Fibroblast of skin of right biceps (primary cell): Measurements from ENCODE around the gene ACBD4.
"Not testable (repeated sequence)": the region's sequence is repeated elsewhere in the genome, so short reads cannot be mapped to it uniquely, and the experiment has no call there.

Source experiments
- DNase-seq: peaks from one replicate; pipeline ENCODE4 v3.0.0-alpha.2; 2013

ACBD4 gene

DNA sequence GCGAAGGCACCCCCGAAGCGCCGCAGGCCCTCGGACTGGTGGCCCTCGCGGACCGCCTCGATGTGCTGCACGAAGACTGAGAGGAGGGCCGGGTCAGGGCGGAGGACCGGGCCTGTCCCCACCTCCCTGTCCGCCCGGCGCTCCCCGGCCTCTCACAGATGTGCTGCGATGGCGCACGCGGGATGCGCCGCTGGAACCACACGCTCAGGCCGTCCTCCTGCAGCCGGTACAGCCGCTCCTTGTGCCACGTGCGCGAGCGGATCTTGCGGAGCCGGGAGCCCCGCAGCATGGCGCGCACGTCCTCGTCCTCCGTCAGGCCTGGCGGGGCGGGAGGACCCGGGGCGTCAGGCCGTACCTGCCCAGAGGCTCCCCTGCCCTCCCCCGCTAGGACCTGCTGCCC lies 14.4 kb upstream of the ACBD4 start:
- no peak for DNase-seq

DNA sequence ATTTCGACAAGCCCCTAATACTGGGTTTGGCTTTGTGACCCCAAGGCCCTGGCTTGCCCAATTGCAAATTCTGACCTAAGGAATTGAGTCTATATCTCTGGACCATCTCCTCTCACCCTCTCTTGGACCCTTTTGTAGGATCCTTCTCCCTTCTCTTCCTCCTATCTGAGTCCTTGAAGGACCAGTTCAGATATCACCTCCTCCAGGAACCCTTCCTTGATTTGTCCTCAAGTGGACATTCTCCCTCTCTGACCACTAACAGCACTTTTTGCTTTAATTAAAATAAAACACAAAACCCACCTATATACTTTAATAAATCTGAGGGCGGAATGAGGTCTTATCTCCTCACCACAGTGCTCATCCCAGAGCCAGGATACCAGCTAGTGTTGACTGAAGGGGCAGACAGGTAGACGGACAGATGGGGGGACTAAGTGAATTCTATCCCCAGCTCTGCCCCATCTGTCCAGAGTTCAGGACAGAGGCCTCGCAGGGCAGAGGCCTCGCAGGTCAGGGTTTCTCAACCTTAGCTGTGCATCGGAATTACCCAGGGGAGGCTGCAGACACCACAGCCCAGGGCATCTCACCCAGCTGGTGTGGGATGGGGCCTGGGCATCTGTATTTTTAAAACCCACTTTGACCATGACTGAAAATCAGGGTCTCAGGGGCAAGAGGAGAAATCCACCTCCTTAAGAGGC lies 12.3 kb upstream of the ACBD4 start:
- no peak for DNase-seq

DNA sequence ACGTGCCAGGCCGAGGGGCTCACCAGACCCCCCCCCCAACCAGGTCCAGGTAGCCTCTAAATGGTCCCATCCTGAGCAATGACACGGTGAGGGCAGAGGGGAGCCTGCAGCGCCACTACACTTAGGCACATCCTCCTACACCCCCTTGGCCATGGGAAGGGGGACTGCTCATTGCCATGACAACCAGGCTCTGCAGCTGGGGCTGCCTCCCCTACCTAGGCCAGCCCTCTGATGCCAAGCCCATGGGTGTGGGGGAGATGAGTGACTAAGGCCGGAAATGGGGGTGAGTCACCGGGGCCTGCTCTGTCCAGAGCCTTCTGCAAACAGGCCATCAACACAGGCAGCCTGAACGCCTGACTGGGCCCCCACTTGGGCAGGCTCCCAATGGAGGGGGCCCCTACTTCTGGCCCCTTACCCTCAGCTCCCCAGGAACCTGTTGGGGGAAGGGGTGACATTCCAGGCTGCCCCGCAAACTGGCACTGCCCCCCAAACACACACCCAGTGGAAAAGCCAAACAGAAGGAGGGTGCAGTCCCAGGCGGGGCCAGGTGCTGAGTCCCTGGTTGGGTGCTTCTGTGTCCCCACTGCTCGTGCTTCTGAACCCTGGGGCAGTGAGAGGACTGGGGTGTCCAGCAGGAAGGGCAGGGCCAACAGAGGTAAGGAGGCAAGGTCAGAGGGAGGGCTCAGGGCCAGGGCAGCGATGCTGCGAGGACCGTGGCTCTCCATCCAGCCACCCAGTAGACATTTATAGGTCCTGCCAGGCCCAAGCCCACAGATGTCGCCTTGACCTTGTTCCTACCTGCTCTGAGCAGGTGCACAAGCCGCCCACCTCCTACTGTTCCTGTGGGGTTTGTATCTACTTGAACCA lies 11.3 kb upstream of the ACBD4 start:
- DNase-seq: peak; percentile 91

DNA sequence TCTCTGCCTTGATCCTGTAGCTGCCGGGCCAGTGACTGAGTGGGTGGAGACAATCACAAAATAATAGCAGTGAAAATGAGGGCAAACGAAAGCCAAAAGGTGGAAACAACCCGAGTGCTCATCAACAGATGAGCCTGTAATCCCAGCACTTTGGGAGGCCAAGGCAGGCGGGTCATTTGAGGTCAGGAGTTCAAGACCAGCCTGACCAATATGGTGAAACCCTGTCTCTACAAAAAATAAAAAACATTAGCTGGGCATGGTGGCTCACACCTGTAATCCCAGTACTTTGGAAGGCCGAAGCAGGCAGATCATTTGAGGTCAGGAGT lies 10.7 kb upstream of the ACBD4 start:
- DNase-seq: not testable (repeated sequence)

DNA sequence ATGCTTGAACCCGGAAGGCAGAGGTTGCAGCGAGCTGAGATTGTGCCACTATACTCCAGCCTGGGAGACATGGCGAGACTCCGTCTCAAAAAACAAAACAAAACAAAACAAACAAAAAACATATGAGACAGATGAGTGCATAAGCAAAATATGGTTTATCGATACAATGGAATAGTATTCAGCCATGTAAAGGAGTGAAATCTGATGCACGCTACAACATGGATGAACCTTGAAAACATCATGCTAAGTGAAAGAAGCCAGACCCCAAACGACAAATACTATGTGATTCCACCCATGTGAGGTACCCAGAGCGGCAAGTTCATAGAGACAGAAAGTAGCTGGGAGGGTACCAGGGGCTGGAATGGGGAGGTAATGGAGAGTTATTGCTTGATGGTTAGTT lies 10.0 kb upstream of the ACBD4 start:
- DNase-seq: no peak

DNA sequence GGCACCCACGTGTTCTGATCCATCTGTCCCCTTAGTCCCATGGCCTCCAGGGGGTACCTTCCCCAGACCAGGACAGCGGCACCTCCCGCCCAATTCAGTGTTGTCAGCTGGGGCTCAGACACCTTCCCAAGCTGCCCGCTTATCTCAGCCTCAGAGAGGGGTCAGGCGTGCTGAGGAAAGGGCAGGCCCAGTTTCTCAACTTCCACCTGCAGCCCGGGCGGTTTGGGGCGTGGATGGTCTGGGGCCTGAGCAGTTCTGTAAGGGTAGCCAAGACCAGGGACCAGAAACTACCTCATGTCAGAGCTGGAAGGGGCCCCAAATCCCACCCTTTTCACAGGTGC lies 8.3 kb upstream of the ACBD4 start:
- no peak for DNase-seq

DNA sequence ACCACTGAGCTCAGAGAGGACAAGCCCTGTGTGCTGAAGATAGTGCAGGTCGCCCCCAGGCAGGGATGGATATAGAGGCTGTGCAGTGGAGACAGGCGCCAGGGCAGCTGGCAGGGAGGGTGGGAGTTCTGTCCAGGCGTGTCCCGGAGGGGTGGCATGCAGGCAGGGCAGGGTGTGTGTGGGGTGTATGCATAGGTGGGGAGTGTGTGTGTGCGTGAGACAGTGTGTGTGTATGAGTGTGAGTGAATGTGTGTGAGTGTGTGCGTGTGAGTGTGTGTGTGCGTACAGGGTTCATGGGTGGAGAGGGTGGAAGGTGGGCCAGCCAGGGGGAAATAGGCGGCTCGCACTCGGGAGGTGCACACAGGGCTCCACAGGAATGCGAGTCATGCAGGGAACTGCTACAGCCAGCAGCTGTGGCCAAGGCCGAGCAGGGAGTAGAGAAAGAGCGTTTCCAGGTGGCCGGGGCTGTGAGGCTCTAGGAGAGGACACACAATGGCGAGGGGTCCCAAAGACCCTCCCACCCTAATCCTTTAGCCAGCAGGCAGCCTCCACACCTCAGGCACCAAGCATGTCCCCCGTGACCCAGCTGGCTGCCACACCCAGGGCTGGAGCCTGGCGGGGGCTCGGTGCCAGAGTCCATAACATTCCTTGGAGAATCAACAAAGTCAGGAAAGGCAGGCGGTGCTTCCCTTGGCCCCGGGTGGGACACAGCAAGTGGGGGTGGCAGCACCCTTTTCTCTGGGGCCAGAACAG lies 7.8 kb upstream of the ACBD4 start:
- DNase-seq: peak; percentile 33

DNA sequence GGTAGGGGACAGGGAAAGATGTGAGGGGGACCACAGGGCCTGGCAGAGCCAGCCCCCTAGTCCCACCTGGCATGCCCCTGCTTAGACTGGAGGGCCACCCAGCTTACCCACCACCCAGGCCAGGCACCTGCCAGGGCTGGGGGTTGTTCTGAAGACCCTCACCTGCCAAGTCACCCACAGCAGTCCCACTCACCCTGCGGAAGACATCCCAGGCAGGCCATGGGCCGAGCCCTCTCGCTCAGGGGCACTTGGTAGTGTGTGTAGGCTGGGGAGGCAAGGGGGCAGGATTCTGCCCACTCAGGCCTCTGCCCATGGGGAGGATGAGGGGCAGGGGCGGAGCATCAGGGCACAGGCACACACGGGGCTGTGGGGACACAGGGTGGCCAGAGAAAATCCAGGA lies 7.2 kb upstream of the ACBD4 start:
- DNase-seq: no peak

DNA sequence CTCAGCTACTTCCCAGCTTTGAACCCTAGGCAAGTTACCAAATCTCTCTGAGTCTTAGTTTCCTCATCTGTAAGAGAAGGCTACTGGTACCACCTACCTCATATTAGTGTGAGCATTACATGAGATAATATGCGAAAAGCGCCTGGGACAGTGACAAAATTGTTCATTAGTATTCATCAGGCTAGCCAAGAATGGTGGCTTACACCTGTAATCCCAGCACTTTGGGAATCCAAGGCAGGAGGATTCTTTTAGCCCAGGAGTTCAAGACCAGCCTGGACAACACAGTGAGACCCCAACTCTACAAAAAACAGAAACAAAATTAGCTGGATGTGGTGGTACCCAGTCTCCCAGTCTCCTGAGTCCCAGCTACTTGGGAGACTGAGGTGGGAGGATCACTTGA lies 6.5 kb upstream of the ACBD4 start:
- DNase-seq: no peak

DNA sequence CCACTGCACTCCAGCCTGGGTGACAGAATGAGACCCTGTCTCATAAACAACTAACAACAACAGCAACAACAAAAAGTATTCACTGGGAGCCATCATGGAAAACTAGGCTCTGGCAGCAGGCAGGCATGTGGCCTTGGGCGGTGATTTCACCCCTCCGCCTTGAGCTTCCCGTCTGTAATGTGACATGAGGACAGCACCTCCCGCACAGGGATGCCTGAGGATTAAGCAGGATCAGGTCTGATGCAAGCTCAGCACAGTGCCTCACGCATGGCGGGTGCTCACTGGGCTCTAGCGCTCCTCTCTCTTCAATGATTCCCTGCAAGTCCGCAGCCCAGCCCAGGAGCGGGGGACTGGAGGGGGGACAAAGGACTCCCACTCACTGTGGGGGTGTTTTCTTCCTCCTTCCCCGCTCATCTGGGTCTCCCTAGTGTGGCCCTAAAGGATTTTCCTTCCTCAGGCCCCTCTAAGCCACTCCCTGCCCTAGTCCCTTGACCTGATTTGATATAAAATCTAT lies 6.0 kb upstream of the ACBD4 start:
- DNase-seq: peak; percentile 49

DNA sequence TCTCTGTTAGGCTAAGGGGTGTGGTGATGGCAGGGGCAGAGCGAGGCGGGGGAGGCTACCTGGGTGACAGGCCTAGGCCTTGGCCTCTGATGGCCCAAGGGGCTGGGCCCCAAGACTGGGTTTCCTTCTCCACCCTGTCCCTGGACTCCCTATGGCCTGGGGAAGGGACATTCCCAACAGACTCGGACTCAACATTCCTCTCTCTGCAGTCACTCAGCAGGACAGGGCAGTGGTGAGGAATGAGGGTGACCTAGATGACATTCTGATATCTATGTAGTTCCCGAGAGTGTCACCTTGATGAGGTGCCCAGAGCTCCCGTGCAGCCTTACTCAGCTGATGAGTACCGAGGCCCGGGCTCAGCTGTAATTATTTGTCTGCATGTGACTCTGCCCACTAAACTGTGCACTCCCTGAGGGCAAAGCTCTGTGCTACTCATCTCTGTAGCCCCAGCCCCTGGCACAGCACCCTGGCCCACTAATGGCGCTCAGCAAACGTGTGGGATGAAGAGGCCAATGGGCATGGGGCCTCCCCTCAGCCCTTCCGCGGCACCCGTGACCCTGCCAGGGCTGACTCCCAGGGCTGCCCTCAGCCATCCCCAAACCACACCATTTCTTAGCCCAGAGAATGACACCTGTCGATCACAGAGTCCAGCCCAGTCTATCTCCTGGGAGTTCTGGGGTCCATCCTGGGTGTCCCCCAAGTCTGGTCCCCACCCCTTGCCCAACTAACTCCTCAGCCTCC lies 5.4 kb upstream of the ACBD4 start:
- no peak for DNase-seq

DNA sequence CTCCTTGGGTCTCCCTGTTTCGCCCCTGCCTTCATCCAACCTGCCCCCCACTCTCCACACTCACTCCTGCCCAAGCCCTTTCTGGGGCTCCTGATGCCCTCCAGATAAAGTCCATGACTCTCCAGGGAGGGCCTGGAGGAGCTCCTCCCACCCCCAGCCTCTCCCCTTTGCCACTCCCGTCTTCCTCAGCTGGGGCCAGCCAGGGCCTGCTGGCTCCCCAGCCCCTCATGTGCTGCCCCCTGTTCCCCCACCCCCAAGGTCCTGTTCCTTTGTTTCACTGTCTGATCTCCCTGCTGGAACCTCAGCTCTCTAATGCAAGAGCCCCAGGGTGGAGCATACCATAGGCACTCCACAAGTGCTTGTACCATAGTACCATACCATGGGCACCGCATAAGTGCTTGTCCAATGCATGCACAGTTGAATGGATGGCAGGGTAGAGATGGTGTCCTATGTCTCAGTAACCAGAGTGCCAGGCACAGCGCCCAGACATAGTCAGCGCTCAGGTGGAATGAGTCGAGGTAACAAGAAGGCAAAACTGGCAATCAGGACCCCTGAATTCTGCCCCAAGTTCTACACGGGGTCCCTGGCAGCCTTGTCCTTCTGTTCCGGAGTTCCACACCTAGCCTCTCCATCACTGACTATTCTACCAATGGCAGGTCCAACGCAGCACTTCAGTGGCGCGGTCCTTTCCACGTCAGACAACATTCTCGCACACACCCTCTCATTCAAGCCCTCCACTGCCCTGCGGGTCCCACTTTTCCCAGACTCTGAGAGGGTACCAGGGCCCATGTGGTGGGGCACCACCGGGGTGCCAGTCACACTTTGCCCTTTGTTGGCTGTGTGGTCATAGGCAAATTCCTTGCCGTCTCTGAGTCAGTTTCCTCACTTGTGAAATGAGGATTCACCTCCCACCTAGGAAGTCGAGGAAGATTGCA lies 4.5 kb upstream of the ACBD4 start:
- DNase-seq: no peak

DNA sequence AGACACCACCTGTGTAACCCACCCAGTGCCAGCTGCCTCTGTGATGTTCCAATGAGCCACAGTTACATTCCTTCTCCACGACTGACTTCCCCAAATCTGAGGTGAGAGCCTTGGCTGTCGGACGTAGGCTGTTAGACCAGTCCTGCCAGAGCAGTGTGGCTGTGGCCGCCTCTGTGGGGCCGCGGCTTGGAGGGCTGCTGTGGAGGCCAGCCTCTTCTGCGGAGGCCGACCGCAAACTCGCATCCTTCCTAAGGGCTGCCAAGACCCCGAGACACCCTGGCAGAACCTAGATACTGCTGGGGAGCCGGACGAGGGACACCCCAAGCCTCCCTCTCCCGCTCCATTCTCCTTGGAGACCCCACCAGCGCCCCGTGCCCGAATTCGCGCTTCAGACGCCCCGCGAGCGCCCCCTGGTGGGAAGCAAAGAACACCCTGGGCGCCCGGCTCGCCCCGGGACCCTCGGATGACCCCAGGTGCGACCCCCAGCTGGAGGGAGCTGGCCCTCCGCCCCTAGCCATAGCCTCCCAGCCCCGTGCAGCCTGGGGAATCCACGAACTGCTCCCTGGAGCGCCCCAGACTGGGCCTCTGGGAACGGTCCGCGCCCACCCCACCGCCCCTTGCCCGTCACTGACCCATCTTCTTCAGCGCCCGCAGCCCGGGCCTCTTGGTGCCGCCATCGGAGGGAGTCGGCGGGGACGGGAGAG lies 3.7 kb upstream of the ACBD4 start:
- DNase-seq: peak; percentile 33

DNA sequence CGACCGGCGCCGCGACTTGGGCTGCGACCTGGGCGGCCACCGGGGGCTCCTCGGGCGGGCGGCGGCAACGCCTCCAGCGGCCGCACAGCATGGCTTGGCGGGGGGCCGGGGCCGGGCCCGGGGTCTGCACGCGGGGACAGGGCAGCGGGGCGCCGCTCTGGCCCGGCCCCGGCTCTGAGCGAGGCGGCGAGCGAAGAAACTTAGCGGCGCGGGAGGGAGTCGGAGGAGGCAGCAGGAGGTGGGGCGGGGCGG lies 3.2 kb upstream of the ACBD4 start, which contains the start of gene PLCD3:
PLCD3 (minus strand) TSS at position 196 of the 252 bp plus-strand sequence; CDS start at position 91, 105 bp downstream.
- no peak for DNase-seq

DNA sequence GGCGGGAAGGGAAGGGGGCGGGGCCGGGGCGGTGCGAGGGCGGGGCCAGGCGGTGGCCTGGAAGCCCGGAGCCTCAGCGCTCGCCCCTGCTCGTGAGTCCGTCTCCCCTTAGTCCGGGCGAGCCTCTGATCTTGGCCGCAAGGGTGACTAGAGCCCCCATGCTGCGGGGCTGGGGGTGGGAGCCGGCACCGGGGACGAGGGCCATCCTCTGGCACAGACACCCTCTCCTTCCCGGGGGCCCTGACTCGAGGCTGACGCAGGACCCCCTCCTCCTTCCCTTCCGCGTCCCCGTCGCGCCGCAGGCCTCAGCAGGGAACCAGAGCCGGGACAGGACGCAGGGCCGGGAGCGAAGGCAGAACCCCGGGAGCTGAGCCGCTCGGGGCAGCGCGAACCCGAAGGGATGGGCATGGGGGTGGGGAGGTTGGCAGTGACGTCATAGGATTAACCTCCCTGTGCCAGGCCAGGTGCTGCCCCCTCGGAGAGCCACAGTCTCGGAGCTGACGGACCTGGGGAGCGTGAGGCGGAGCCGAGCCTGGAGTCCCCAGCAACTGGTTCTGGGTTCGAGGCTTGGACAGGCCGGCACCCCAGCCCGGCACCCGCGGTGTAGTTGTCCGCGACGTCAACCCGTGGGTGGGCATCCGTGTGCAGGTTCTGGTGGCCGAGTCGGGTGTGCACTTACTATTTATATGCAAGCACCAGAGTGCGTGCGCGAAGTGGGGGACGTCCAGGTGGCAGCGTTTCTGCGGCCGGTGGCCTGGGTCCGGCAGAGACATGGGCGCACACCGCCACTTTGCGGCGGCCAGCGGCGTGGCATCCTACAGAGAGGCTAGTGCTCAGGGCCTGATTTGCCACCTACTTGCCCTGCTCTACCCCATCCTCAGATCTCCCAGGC lies 2.7 kb upstream of the ACBD4 start:
- peak; percentile 77 for DNase-seq

DNA sequence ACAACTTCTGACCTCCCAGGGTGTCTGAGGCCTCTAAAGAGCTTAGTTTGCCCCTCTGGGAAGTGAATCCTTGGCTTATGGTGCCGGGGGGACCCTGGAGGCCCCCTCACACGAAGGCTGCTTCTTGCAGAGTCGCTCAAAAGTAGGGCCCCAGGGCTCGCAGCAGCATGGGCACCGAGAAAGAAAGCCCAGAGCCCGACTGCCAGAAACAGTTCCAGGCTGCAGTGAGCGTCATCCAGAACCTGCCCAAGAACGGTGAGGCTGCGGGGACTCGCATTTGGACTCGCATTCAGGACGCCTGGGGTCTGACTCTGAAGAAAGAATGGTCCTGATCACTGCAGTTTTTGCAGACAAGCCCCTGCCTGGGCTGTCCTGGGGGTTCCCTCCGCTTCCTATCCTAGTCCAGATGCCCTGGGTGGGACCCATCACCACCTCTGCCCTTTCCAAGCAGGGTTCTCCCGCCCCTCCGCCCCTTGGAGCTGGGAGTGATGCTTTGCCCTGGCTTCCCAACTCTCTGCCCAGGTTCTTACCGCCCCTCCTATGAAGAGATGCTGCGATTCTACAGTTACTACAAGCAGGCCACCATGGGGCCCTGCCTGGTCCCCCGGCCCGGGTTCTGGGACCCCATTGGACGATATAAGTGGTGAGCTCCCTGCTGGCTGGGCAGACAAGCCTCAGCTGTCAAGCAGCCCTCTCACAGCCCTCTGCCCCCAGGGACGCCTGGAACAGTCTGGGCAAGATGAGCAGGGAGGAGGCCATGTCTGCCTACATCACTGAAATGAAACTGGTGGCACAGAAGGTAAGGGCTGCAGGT lies 698 bp downstream of the ACBD4 start:
- no peak for DNase-seq

DNA sequence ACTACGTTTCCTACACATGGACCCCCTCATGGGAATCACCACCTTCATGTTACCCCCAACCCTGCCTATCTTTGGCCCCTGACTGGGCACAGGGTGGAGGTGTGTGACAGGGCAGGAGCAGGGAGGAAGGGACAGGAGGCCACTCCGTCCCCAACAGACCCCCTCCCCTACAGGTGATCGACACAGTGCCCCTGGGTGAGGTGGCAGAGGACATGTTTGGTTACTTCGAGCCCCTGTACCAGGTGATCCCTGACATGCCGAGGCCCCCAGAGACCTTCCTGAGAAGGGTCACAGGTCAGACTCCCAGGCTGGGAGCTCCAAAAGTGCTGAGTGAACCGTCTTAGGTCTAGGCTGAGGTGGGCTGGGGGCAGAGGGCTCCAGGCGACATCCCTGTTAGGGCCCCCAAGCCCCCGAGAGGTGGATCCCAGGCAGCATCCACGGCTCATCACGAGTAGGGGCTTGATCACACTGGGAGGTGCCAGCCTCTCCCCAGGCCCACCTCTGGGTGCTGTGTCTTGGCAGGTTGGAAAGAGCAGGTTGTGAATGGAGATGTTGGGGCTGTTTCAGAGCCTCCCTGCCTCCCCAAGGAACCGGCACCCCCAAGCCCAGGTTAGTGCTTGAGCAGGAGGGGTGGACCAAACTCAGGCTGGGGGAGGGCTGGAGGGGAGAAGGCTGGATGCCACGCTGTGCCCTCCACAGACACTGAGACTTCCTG lies 1.5 kb downstream of the ACBD4 start:
- DNase-seq: no peak

DNA sequence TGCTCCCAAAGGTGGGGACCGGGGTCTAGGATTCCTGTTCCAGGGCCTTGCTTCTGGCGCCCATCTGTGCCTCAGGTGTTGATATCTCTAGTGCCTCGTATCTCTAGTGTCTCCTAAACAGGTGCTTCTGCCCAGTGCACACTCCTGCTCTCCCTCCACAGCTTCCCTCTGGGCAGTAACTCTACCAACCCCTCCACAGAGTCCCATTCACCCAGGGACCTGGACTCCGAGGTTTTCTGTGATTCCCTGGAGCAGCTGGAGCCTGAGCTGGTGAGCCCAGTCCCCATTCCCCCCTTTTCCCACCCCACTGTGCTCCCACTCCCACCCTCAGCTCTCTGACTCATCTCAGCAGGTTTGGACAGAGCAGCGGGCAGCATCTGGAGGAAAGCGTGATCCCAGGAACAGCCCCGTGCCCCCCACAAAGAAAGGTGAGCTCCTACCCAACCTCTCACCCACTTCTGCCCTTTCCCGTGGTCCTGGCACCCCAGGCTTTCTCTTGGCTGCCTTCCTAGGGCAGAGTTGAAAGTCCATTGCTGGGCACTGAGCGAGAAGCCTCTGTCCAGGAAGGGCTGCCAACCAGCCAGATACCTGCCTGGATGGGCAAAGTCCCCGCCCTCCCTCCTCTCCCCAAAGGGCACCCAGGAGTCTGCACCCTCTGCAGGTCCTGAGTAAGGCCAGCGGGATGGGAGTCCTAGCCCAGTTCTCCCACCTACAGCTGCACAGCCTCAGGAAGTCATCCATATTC lies 2.2 kb downstream of the ACBD4 start:
- DNase-seq: no peak
